CD14-positive monocyte (primary cell): ENCODE results near the gene HAPLN3. TPM values are rescaled to one million over a fixed set of nuclear protein-coding genes. Genes with fewer than 3 reads are reported as not detected.

Source experiments
- DNase-seq, 3 donors: peaks; one replicate each; pipeline ENCODE4 v3.0.0-alpha.2; 2011 to 2022
- H2AFZ ChIP-seq: 2 replicates; pipeline ENCODE4 v1.6.0; 2012; ENCODE audit warnings: mild to moderate bottlenecking, low read depth, low read length, inconsistent platforms; ENCODE audit not compliant: insufficient read depth, poor library complexity, severe bottlenecking
- H3K27ac ChIP-seq, 2 donors: 1 replicate in 1 of 2; 2 replicates in 1 of 2; pipeline ENCODE4 v1.5.1; 2012 to 2013; ENCODE audit warnings: low read length in 2 of 2, control low read depth in 1 of 2, inconsistent platforms in 1 of 2, low read depth in 1 of 2, mild to moderate bottlenecking in 1 of 2
- H3K27me3 ChIP-seq, 2 donors: one replicate each; pipeline versions ENCODE4 v1.6.0 to v1.6.1; 2011 to 2013; ENCODE audit warnings: low read length in 2 of 2; ENCODE audit not compliant: control insufficient read depth in 2 of 2, insufficient read depth in 2 of 2
- H3K36me3 ChIP-seq, 2 donors: replicated peaks in 1 of 2; 1 replicate in 1 of 2; 2 replicates in 1 of 2; pipeline versions ENCODE4 v1.5.1 to v1.6.1; 2012 to 2013; ENCODE audit warnings: low read length in 2 of 2, control low read depth in 1 of 2, inconsistent platforms in 1 of 2, mild to moderate bottlenecking in 1 of 2; ENCODE audit not compliant: insufficient read depth in 2 of 2, control insufficient read depth in 1 of 2
- H3K4me1 ChIP-seq, 2 donors: 1 replicate in 1 of 2; 2 replicates in 1 of 2; pipeline versions ENCODE4 v1.5.1 to v1.6.1; 2012 to 2013; ENCODE audit warnings: low read length in 2 of 2, control low read depth in 1 of 2, inconsistent platforms in 1 of 2, mild to moderate bottlenecking in 1 of 2, moderate library complexity in 1 of 2; ENCODE audit not compliant: insufficient read depth in 2 of 2, control insufficient read depth in 1 of 2
- H3K4me2 ChIP-seq: replicated peaks from 2 replicates; pipeline ENCODE3; 2012; ENCODE audit warnings: low read length, moderate library complexity, mild to moderate bottlenecking; ENCODE audit not compliant: poor library complexity, severe bottlenecking; ENCODE audit errors: extremely low read depth
- H3K4me3 ChIP-seq, 3 experiments: fragments of 200-600 bp in 1 of 3; sonication (generic) in 1 of 3; replicated peaks in 1 of 3; 1 replicate in 2 of 3; 2 replicates in 1 of 3; pipeline ENCODE4 v1.5.1; 2011 to 2013; ENCODE audit warnings: low read length in 3 of 3, mild to moderate bottlenecking in 3 of 3, control low read depth in 2 of 3, low read depth in 2 of 3, inconsistent platforms in 1 of 3, moderate library complexity in 1 of 3
- H3K79me2 ChIP-seq: 2 replicates; pipeline ENCODE4 v1.6.0; 2012; ENCODE audit warnings: mild to moderate bottlenecking, control low read depth, inconsistent platforms, low read length, moderate library complexity; ENCODE audit not compliant: insufficient read depth
- H3K9ac ChIP-seq: 2 replicates; pipeline ENCODE4 v1.6.0; 2017; ENCODE audit warnings: low read length, mild to moderate bottlenecking; ENCODE audit not compliant: insufficient read depth, poor library complexity, severe bottlenecking
- H3K9me3 ChIP-seq, 2 donors: replicated peaks in 1 of 2; 1 replicate in 1 of 2; 2 replicates in 1 of 2; pipeline versions ENCODE4 v1.5.1 to v1.6.1; 2012 to 2013; ENCODE audit warnings: low read length in 2 of 2, control low read depth in 1 of 2; ENCODE audit not compliant: control insufficient read depth in 1 of 2, insufficient read depth in 1 of 2
- H4K20me1 ChIP-seq: 2 replicates; pipeline ENCODE4 v1.6.0; 2012; ENCODE audit warnings: mild to moderate bottlenecking, low read length, control low read depth, moderate library complexity; ENCODE audit not compliant: insufficient read depth
- H3K27ac Mint-ChIP-seq, 7 donors: one replicate each; pipeline ENCODE4 v1.8.0; 2020; ENCODE audit warnings: mild to moderate bottlenecking in 7 of 7, mixed read lengths in 7 of 7, moderate library complexity in 6 of 7, inconsistent platforms in 2 of 7
- H3K27me3 Mint-ChIP-seq, 3 donors: one replicate each; pipeline ENCODE4 v1.8.0; 2021 to 2022; ENCODE audit warnings: low read depth in 3 of 3, mild to moderate bottlenecking in 3 of 3, mixed read lengths in 3 of 3, moderate library complexity in 3 of 3, inconsistent platforms in 1 of 3
- H3K36me3 Mint-ChIP-seq, 2 donors: one replicate each; pipeline ENCODE4 v1.8.0; 2020; ENCODE audit warnings: mixed read lengths in 2 of 2, inconsistent platforms in 1 of 2, mild to moderate bottlenecking in 1 of 2
- H3K4me1 Mint-ChIP-seq: one replicate; pipeline ENCODE4 v1.8.0; 2020; ENCODE audit warnings: mild to moderate bottlenecking, mixed read lengths
- H3K4me3 Mint-ChIP-seq, 2 donors: one replicate each; pipeline ENCODE4 v1.8.0; 2020; ENCODE audit warnings: mild to moderate bottlenecking in 2 of 2, mixed read lengths in 2 of 2, moderate library complexity in 1 of 2
- H3K9me3 Mint-ChIP-seq, 7 donors: one replicate each; pipeline ENCODE4 v1.8.0; 2020 to 2022; ENCODE audit warnings: mixed read lengths in 7 of 7, mild to moderate bottlenecking in 6 of 7, moderate library complexity in 6 of 7, inconsistent platforms in 2 of 7
- WGBS: methylation state at CpG from one replicate; pipeline ENCODE4 v1.1.5; 2013; ENCODE audit warnings: missing lambda C conversion rate; ENCODE audit not compliant: insufficient coverage; 5-methylcytosine and 5-hydroxymethylcytosine counted together
- intact Hi-C, 2 donors: fragments of 100-400 bp; cut with micrococcal nuclease; formaldehyde crosslinking; loops; one replicate each; pipeline versions ENCODE4 v1.15.0 to v1.15.1; 2023
- polyA plus RNA-seq, 3 donors: library from polyadenylated mRNA; depleted of rRNA in 1 of 3; unstranded in 2 of 3; stranded (reverse) in 1 of 3; fragments of 300-500 nt in 2 of 3; fragments of >200 nt in 1 of 3; fragmentation: Illumina TruSeq in 2 of 3; gene quantifications; 1 replicate in 2 of 3; 2 replicates in 1 of 3; pipeline ENCODE4 v1.2.3, GENCODE V29; 2012 to 2021
- TF ChIP-seq, protein P1 (sequence below): fragments of 200-600 bp; IDR thresholded peaks from one replicate; pipeline ENCODE4 v1.8.0; 2022; ENCODE audit warnings: antibody characterized with exemption, mild to moderate bottlenecking

HAPLN3 gene
- polyA plus RNA-seq, 3 donors, result 0.60 to 2.8 (median 0.65) TPM

DNA sequence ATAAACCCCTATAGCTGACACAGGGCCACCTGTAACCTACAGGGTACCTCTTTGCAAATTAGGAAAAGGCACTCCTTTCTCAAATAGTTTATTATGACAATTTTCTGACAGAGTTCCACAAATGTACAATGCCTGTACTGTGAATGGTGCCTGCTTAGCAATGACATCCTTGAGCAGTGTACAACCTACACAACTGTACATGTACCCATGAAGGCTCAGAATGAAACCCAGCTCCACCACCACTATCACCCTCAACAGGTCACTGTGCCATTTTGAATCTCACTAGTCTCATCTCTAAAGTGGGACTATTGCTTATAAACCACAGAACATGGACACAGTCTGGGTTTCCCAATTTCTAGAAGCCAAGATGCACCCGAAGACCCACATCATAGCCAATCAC is 10.8 kb upstream of the HAPLN3 start:
- WGBS, result 83% methylated on average over 1 of the region's 1 CpG
- Histone ChIP-seq H2AFZ (no peak overlapping the region), H3K27ac (no peak overlapping the region)

DNA sequence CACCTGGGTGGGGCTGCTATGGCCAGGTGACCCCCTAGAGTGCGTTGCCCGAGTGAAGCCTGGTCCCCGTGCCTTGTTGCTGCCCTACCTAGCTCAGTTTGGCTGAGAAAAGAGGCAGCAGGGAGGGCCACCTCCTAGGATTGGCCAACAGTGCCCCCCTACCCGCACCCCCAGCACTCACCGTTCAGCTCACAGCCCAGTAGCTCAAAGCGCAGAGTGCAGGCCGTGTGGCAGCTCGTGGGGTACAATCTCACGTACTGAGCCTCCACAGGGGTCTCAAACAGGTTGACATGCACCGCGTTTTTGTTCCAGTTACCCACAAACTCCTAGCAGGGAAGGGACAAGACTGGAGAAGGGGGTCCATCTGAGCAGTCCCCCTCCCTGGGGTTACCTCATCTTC is 10.2 kb upstream of the HAPLN3 start:
- Mint-ChIP-seq H3K36me3 (no peaks in the 10 kb centered on the region), H3K4me1 (peaks cover 2% of the 10 kb centered on the region), H3K27ac (no peak overlapping the region), H3K4me3 (no peak overlapping the region), H3K9me3 (no peaks in the 10 kb centered on the region), H3K27me3 (peaks cover 0 to 2% (median 0%) of the 10 kb centered on the region in 3 donors)
- WGBS, result 88% methylated on average over 9 of the region's 11 CpGs
- H3K4me2 ChIP-seq, result no peak overlapping the region
- intact Hi-C loops, result loop anchor here (2.0 to 10.0 kb wide), 3 partner anchors 109 to 271 kb away; no protein-coding TSS in a partner anchor
- no peak overlapping the region for H3K9ac ChIP-seq
- DNase-seq, result no peak
- no peaks in the 10 kb centered on the region for H3K9me3 ChIP-seq
- no peak overlapping the region for H2AFZ ChIP-seq
- H3K36me3 ChIP-seq, result no peaks in the 10 kb centered on the region
- H3K27me3 ChIP-seq, result no peaks in the 10 kb centered on the region
- no peaks in the 10 kb centered on the region for H4K20me1 ChIP-seq
- H3K79me2 ChIP-seq, result no peaks in the 10 kb centered on the region
- H3K4me3 ChIP-seq, result no peak overlapping the region
- TF ChIP-seq, protein P1, sequence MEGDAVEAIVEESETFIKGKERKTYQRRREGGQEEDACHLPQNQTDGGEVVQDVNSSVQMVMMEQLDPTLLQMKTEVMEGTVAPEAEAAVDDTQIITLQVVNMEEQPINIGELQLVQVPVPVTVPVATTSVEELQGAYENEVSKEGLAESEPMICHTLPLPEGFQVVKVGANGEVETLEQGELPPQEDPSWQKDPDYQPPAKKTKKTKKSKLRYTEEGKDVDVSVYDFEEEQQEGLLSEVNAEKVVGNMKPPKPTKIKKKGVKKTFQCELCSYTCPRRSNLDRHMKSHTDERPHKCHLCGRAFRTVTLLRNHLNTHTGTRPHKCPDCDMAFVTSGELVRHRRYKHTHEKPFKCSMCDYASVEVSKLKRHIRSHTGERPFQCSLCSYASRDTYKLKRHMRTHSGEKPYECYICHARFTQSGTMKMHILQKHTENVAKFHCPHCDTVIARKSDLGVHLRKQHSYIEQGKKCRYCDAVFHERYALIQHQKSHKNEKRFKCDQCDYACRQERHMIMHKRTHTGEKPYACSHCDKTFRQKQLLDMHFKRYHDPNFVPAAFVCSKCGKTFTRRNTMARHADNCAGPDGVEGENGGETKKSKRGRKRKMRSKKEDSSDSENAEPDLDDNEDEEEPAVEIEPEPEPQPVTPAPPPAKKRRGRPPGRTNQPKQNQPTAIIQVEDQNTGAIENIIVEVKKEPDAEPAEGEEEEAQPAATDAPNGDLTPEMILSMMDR, result no peak
- no peaks in the 10 kb centered on the region for H3K4me1 ChIP-seq
- H3K27ac ChIP-seq, result no peak overlapping the region

More for the DNA sequence above, 10.8 kb upstream of the HAPLN3 start:
- Histone ChIP-seq H4K20me1 (no peaks in the 10 kb centered on the region), H3K36me3 (no peaks in the 10 kb centered on the region), H3K4me2 (no peak overlapping the region), H3K27me3 (no peaks in the 10 kb centered on the region), H3K4me1 (no peaks in the 10 kb centered on the region), H3K9ac (no peak overlapping the region), H3K9me3 (no peaks in the 10 kb centered on the region), H3K4me3 (no peak overlapping the region), H3K79me2 (no peaks in the 10 kb centered on the region)
- Mint-ChIP-seq H3K27ac (no peak overlapping the region), H3K27me3 (peaks cover 0 to 1% (median under 1%) of the 10 kb centered on the region in 3 donors), H3K36me3 (no peaks in the 10 kb centered on the region), H3K4me1 (peaks cover 2% of the 10 kb centered on the region), H3K9me3 (no peaks in the 10 kb centered on the region), H3K4me3 (no peak overlapping the region)
- no peak for DNase-seq
- intact Hi-C loops, result loop anchor here (10.0 kb wide), 2 partner anchors 109 to 269 kb away; no protein-coding TSS in a partner anchor
- TF ChIP-seq, protein P1, result no peak
